Measurements from ENCODE around the gene TRNP1. TPM values are rescaled to one million over a fixed set of nuclear protein-coding genes. Genes with fewer than 3 reads are reported as not detected.

The TRNP1 gene
- total RNA-seq, 1 donor = 27.6 TPM

DNA sequence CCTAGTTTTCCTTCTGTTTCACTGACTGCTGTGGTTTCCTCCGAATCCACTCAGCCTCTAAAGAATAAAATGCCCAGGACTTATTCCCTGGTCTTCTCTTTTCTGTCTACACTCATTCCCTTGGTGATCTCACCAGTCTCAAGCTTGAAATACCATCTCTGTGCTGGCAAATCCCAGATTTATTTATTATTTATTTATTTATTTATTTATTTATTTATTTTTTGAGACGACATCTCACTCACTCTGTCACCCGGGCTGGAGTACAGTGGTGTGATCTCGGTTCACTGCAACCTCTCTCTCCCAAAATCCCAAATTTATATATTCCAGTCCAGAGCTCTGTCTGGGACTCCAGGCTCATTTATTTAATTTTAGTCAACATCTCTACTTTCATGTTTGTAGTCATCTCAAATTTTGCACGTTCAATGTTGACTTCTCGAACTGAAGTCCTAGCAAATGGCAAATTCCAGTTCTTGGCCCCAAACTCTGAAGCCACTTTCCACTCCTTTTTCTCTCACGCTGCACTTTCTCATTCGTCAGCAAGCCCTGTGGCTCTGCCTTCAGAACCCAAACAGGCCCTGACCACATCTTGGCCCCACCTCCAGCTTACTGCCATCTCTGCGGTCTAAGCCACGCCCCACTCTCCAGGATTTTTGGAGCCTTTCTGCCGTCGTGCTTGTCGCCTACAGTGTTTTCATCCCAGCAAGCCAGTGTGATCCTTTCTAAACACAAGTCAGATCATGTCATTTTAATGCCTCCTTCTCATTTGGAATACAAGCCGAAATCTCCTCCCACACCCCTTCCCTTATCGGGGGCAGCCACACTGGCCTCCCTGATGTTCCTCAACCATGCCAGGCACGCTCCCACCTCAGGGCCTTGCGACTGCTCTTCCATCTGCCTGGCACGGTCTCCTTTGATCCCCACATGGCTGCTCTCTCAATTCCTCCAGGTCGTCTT lies 33.4 kb downstream of the TRNP1 start:
- no peak overlapping the region for H3K4me3 ChIP-seq (ENCODE audit: low read depth, low read length)
- TF ChIP-seq, protein P1, sequence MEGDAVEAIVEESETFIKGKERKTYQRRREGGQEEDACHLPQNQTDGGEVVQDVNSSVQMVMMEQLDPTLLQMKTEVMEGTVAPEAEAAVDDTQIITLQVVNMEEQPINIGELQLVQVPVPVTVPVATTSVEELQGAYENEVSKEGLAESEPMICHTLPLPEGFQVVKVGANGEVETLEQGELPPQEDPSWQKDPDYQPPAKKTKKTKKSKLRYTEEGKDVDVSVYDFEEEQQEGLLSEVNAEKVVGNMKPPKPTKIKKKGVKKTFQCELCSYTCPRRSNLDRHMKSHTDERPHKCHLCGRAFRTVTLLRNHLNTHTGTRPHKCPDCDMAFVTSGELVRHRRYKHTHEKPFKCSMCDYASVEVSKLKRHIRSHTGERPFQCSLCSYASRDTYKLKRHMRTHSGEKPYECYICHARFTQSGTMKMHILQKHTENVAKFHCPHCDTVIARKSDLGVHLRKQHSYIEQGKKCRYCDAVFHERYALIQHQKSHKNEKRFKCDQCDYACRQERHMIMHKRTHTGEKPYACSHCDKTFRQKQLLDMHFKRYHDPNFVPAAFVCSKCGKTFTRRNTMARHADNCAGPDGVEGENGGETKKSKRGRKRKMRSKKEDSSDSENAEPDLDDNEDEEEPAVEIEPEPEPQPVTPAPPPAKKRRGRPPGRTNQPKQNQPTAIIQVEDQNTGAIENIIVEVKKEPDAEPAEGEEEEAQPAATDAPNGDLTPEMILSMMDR (IDR thresholded peaks at IDR 0.05; ENCODE audit: insufficient read depth, low read depth, low read length) = no peak

DNA sequence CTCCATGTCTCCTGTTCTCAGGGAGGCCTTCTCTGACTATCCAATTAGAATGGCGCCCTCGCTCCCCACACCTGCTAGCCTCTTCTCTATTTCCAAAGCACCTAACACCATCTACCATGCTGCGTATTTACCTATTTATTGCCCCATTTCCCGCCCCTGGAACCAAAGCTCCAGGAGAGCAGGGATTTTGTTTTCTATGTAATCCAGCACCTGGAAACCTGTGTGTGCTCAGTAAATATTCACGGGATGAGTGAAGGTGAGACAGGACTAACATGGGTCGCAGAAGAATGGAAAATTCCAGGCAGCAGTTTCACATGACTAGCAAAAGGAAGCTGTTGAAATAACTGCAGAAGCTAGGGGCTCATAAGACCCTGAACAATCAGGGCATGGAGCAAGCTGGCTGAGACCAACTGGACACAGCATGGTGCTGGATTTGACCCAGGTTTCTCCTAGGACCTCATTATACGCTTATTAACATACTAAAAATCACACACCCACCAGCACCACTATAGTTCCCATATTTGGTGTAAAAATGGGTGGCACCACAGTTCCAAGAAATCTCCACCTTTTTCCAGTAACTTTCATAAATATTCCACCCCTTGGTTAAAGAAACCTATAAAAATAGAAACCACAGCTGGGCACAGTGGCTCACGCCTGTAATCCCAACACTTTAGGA lies 34.2 kb downstream of the TRNP1 start:
- no peak overlapping the region for H3K4me3 ChIP-seq (ENCODE audit: low read depth, low read length)
- DNase-seq (ENCODE audit: low read depth) = peak; percentile 69
- TF ChIP-seq, protein P1 (IDR thresholded peaks at IDR 0.05; ENCODE audit: insufficient read depth, low read depth, low read length) = no peak

More for the DNA sequence above, 33.4 kb downstream of the TRNP1 start:
- peak; percentile 92 for DNase-seq (ENCODE audit: low read depth)

DNA sequence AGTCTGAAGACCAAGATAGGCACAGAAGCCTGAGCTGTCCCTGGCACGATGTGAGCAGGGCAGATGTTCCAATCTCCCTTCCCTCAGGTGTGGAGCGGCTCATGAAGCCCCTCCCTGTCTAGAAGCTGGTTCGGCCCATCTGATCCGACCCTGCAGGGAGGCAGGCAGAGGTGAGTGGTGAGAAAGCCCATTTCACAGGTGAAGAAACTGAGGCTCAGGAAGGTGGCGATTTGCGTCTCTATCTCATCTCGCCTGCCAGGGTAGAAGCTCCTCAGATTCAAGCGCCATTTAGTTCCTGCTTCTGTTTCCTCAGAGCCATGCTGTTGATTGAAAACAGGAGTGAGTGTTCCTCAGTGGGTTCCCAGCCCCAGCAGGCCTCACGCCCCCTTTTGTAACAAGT lies 36.0 kb downstream of the TRNP1 start:
- TF ChIP-seq, protein P1 (IDR thresholded peaks at IDR 0.05; ENCODE audit: insufficient read depth, low read depth, low read length) = no peak
- H3K4me3 ChIP-seq (ENCODE audit: low read depth, low read length) = no peak overlapping the region
- no peak for DNase-seq (ENCODE audit: low read depth)

DNA sequence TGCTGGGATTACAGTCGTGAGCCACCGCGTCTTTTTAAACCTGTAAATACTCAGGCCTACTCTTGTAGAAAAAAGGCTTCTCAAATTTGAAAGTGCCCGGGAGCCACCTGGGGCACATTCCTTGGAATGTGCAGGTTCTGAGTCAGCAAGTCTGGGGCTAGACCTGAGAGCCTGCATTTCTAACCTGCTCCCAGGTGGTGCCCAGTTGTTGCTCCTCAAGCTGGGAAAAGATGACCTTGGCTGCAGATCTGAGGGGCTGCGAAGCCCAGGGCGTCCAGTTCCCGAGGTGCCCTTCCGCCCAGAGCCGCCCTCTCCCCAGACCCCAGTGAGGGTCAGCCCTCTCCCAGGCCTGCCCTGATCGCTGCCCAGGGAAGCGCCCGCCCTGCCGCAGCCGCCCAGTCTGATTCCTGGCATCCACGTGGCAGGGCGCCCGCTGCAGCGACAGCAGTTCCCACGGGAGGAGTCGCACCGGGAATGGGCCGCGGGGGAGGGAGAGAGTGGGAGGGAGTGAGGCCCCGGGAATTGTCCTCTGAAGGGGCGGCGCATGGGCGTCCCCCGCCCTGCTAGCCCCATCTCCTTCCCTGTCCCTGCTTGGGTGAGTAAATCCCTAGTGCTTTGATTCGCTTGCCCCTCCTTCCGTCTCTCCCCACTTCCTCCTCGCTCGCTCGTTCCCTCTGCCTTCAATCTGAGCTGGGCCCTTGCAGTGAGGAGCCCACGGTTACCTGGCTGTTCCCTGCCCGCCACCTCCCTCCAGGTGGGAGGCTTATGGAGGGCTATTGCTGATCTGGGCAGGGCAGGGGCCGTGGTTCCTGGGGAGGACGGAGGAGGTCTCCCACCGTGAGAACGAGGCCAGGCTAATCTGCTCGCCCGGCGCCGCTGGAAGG lies 38.0 kb downstream of the TRNP1 start:
- DNase-seq (ENCODE audit: low read depth) = peak; percentile 86
- H3K4me3 ChIP-seq (ENCODE audit: low read depth, low read length) = peak overlapping the region; percentile 47
- TF ChIP-seq, protein P1 (IDR thresholded peaks at IDR 0.05; ENCODE audit: insufficient read depth, low read depth, low read length) = no peak

DNA sequence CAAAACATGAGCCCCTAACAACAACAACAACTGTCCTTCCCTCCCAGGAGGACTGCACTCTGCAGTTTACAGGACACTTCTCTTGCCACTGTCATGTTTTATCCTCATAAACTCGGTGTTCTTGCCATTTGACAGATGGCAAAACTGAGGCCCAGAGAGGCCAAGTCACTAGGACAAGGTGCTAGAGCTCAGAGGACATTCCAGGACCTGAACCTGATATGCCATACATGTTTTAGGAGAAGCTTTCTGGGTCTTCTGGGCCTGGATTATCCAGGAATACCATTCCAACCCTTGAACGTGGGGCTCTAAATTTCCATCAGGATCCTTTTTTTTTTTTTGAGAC lies 38.6 kb downstream of the TRNP1 start:
- no peak for DNase-seq (ENCODE audit: low read depth)
- peak overlapping the region; percentile 47 for H3K4me3 ChIP-seq (ENCODE audit: low read depth, low read length)
- TF ChIP-seq, protein P1 (IDR thresholded peaks at IDR 0.05; ENCODE audit: insufficient read depth, low read depth, low read length) = no peak

DNA sequence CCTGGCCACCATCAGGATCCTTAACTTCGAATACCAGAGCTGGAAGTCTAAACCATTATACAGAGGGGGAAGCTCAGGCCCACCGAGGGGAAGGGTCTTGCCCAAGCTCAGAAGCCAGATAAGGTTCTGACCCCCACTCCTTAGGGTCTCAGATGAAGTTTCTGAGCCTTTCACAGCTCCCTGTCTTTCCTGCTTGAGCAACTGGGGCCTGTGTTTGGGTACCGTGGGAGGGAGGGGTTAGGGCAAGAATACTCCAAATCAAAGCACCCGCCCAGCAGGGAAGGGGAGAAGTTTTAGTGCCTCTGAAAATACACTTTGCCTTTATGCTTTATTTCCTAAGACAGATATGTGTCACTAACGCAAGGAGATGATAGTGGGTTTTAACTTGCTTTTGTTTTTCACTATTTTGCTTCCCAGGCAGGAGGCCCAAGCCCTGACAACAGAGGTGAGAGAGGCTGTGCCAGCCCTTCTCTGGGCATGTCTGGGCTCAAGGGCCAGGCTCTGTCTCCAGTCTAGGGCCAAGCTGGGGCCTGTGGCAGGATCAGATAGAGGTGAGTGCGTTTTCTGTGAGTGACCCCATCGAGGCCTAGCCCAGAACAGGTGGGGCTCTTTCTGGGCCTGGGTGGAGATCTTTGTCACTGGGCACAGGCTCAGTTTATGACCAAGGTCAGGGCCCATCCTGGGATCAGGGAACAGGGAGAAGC lies 39.7 kb downstream of the TRNP1 start:
- TF ChIP-seq, protein P1 (IDR thresholded peaks at IDR 0.05; ENCODE audit: insufficient read depth, low read depth, low read length) = no peak
- H3K4me3 ChIP-seq (ENCODE audit: low read depth, low read length) = no peak overlapping the region
- no peak for DNase-seq (ENCODE audit: low read depth)
